OCI-LY1 (cell line): Measurements from ENCODE around the gene FNDC11.

Source experiments
- EZH2 ChIP-seq: fragments of 200-600 bp; sonication (generic), shearing (Covaris generic); IDR thresholded peaks from 2 replicates; pipeline ENCODE4 v1.8.0; 2017; ENCODE audit warnings: borderline replicate concordance, mixed run types, mild to moderate bottlenecking, antibody characterized with exemption, low read length, moderate library complexity, mixed read lengths
- TF ChIP-seq, protein P1 (sequence below): fragments of 200-600 bp; sonication (generic), shearing (Covaris generic); IDR thresholded peaks from 2 replicates; pipeline ENCODE4 v1.5.1; 2017; ENCODE audit warnings: mild to moderate bottlenecking, antibody characterized with exemption, low read length, moderate library complexity, mixed read lengths

DNA sequence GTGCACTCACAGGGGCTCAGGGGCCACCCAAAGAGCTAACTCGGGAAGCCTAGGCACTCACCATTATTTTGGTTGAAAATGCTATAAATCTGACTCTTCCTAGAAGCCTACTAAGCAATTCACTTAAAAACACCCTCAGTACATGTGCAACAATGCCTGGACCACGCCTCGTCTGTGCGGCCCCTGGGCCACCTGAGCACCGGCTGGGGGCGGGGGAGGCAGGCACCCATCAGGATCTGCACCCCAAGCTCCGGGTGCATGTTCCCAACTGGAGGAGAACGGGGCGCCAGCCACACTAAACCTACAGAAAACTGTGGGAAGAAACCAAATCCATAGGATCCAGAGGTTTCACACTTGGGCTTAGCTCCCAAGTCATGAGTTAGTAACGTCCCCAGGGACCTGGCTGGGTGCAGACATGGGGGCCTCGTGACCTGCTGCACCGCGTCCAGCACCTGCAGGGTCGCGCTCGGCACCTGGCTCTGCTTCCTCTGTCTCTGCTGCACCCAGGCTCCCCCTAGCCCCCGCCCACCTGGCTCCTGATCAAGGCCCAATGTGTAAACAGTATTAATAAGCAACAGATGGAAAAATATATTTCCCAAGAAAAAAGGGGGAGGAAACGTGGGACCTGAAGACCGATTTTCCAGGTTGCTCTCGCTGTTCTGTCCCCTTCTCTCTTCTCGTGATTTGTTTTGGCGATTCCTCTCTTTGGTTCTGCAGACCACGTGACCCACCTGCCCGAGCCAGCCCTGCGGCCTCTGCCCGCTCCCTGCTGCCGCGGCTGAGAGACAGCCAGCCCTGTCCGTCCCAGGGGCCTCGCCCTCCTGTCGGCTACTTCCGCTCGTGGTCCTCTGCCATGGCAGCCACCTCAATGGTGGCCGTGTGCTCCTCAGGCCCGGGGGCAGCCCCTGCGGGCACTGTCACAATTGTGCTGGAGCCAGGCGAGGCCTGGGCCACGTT, 35.6 kb downstream of the FNDC11 start:
- TF ChIP-seq, protein P1, sequence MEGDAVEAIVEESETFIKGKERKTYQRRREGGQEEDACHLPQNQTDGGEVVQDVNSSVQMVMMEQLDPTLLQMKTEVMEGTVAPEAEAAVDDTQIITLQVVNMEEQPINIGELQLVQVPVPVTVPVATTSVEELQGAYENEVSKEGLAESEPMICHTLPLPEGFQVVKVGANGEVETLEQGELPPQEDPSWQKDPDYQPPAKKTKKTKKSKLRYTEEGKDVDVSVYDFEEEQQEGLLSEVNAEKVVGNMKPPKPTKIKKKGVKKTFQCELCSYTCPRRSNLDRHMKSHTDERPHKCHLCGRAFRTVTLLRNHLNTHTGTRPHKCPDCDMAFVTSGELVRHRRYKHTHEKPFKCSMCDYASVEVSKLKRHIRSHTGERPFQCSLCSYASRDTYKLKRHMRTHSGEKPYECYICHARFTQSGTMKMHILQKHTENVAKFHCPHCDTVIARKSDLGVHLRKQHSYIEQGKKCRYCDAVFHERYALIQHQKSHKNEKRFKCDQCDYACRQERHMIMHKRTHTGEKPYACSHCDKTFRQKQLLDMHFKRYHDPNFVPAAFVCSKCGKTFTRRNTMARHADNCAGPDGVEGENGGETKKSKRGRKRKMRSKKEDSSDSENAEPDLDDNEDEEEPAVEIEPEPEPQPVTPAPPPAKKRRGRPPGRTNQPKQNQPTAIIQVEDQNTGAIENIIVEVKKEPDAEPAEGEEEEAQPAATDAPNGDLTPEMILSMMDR, result no peak
- TF ChIP-seq EZH2, result no peak
